Tibial nerve (tissue), 4 donors: ENCODE measurements around the gene CCDC15. TPM values are rescaled to one million over a fixed set of nuclear protein-coding genes. Genes with fewer than 3 reads are reported as not detected.
"Not testable (repeated sequence)": the region's sequence is repeated elsewhere in the genome, so short reads cannot be mapped to it uniquely, and the experiment has no call there.

Experiments used
- DNase-seq, 2 donors: peaks; one replicate each; pipeline ENCODE4 v3.0.0-alpha.2; 2019; ENCODE audit warnings: low spot score in 2 of 2
- H3K27ac ChIP-seq, 4 donors: fragments of 200-600 bp; sonication (generic) in 3 of 4; one replicate each; pipeline ENCODE4 v1.5.1; 2017 to 2019; ENCODE audit warnings: mild to moderate bottlenecking in 1 of 4
- H3K27me3 ChIP-seq, 2 donors: fragments of 200-600 bp; sonication (generic) in 1 of 2; one replicate each; pipeline versions ENCODE4 v1.5.1 to v1.6.0; 2017 to 2019
- H3K36me3 ChIP-seq, 3 donors: fragments of 200-600 bp; sonication (generic); one replicate each; pipeline ENCODE4 v1.5.1; 2018 to 2019
- H3K4me1 ChIP-seq, 4 donors: fragments of 200-600 bp; sonication (generic) in 3 of 4; one replicate each; pipeline ENCODE4 v1.5.1; 2017 to 2019
- H3K4me3 ChIP-seq, 4 donors: fragments of 200-600 bp; sonication (generic) in 3 of 4; one replicate each; pipeline ENCODE4 v1.5.1; 2017 to 2019; ENCODE audit warnings: mild to moderate bottlenecking in 1 of 4, moderate library complexity in 1 of 4
- H3K9me3 ChIP-seq, 4 donors: fragments of 200-600 bp; sonication (generic) in 3 of 4; one replicate each; pipeline ENCODE4 v1.5.1; 2017 to 2019
- EP300 ChIP-seq, 2 donors: sonication (generic); formaldehyde crosslinking; IDR thresholded peaks; one replicate each; pipeline ENCODE4 v1.6.1; 2017; ENCODE audit warnings: antibody characterized with exemption in 2 of 2, mild to moderate bottlenecking in 1 of 2
- POLR2A ChIP-seq, 2 donors: fragments of 450-650 bp; IDR thresholded peaks; one replicate each; pipeline ENCODE4 v1.6.1; 2017; ENCODE audit warnings: antibody characterized with exemption in 2 of 2, mild to moderate bottlenecking in 2 of 2, moderate library complexity in 2 of 2
- WGBS, 2 donors: methylation state at CpG; one replicate each; pipeline ENCODE4 v1.1.5; 2018; 5-methylcytosine and 5-hydroxymethylcytosine counted together
- total RNA-seq, 4 donors: library from RNA; depleted of rRNA; stranded (reverse); fragments of >200 nt; gene quantifications; one replicate each; pipeline ENCODE4 v1.1.0, GENCODE V29; 2016
- TF ChIP-seq, protein P1 (sequence below), 5 experiments: fragments of 200-600 bp in 3 of 5; fragments of 450-650 bp in 2 of 5; sonication (generic) in 3 of 5; IDR thresholded peaks; one replicate each; pipeline ENCODE4 v1.5.1; 2016 to 2019; ENCODE audit warnings: antibody characterized with exemption in 5 of 5, mild to moderate bottlenecking in 3 of 5, moderate library complexity in 2 of 5

CCDC15 gene
- total RNA-seq, 4 donors from 2014 or later = 0.98 to 4.2 (median 2.6) TPM

DNA sequence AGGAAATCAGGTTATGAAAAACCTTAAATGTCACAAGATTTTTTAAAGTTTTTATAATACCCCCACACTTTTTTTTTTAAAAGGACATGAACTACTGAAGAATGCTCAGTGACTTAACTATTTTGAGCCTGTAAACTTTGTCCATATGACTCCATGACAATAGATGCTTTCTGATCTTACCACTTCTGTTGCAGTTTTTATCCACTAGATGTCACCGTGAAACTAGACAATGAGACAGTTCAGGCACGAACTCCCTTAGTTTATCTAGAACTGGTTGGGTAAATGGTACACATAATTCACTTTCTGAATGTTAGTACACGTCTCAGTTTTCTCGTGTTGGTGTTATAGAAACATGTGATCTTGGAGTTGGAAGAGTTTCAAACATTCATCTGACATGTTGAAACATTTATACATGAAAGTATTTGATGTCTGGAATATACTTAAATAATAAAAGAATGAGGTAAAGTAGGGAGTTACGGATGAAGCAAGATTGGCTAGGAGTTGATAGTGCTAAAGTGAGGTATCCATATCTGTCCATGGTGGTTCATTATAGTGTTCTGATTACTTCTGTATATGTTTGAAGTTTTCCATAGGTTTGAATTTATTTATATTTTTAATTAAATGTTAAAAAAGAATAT is 8.1 kb downstream of the CCDC15 start:
- Histone ChIP-seq H3K36me3 (no peaks in the 10 kb centered on the region), H3K9me3 (no peaks in the 10 kb centered on the region), H3K4me3 (no peak overlapping the region), H3K27me3 (no peaks in the 10 kb centered on the region), H3K27ac (no peak overlapping the region), H3K4me1 (no peaks in the 10 kb centered on the region)
- TF ChIP-seq POLR2A (IDR thresholded peaks at IDR 0.05) (no peak), EP300 (IDR thresholded peaks at IDR 0.05) (no peak)
- TF ChIP-seq, protein P1, sequence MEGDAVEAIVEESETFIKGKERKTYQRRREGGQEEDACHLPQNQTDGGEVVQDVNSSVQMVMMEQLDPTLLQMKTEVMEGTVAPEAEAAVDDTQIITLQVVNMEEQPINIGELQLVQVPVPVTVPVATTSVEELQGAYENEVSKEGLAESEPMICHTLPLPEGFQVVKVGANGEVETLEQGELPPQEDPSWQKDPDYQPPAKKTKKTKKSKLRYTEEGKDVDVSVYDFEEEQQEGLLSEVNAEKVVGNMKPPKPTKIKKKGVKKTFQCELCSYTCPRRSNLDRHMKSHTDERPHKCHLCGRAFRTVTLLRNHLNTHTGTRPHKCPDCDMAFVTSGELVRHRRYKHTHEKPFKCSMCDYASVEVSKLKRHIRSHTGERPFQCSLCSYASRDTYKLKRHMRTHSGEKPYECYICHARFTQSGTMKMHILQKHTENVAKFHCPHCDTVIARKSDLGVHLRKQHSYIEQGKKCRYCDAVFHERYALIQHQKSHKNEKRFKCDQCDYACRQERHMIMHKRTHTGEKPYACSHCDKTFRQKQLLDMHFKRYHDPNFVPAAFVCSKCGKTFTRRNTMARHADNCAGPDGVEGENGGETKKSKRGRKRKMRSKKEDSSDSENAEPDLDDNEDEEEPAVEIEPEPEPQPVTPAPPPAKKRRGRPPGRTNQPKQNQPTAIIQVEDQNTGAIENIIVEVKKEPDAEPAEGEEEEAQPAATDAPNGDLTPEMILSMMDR (IDR thresholded peaks at IDR 0.05) = peak; percentile 45 to 76 (median 61)
- DNase-seq = peak in 1 of 2 donors; percentile 55
- 18 to 21% methylated on average over 5 of the region's 5 CpGs for WGBS, 2 donors

DNA sequence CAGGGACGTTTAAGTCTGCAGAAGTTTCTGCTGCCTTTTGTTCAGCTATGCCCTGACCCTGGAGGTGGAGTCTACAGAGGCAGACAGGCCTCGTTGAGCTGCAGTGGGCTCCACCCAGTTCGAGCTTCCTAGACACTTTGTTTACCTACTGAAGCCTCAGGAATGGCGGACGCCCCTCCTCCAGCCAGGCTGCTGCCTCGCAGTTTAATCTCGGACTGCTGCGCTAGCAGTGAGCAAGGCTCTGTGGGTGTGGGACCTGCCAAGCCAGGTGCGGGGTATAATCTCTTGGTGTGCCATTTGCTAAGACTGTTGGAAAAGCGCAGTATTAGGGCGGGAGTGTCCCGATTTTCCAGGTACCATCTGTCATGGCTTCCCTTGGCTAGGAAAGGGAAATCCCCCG is 14.2 kb downstream of the CCDC15 start:
- DNase-seq, H3K4me1 ChIP-seq, H3K27ac ChIP-seq, H3K27me3 ChIP-seq, H3K9me3 ChIP-seq, H3K36me3 ChIP-seq, H3K4me3 ChIP-seq: not testable (repeated sequence)
- 83 to 92% methylated on average over 13 of the region's 13 CpGs for WGBS, 2 donors

DNA sequence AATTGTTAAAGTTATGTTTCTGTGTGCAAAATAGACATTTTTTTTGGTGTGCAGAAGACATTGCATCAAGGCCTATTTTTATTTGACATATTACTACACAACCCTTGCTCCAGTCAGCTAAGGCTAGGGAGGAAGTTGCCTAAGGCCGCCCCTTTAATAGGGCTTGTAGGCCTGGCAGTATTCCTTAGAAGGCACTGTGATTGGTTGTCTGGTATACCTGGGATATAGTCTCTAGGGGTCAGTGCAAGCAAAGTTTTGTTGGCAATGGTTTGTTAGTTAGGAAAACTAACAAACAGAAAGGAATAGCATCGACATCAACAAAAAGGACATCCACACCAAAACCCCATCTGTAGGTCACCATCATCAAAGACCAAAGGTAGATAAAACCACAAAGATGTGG is 16.9 kb downstream of the CCDC15 start:
- Histone ChIP-seq H3K4me1 (no peaks in the 10 kb centered on the region), H3K4me3 (no peak overlapping the region), H3K27me3 (no peaks in the 10 kb centered on the region), H3K36me3 (no peaks in the 10 kb centered on the region), H3K9me3 (no peaks in the 10 kb centered on the region), H3K27ac (no peak overlapping the region)
- DNase-seq = no peak
- TF ChIP-seq EP300 (IDR thresholded peaks at IDR 0.05) (no peak), POLR2A (IDR thresholded peaks at IDR 0.05) (no peak)
- TF ChIP-seq, protein P1 (IDR thresholded peaks at IDR 0.05) = no peak
- 78 to 93% methylated on average over 2 of the region's 2 CpGs for WGBS, 2 donors

DNA sequence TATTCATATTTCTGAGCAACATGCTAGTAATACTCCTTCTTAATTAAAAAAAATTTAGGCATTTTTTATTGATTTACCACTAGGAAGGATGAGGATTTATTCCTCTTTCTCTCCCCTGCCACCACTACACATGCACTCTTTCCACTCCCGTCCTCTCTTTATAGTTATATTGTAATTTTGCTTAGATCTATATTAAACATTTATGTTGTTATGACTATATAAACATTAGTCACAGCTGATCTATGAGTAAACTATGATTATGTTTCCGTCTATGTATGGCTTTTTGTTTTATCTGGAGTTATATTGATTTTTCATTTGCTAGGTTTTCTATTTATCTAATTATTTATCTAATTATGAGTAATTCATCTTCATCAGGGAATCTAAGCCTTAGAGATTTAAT is 17.8 kb downstream of the CCDC15 start:
- no peak overlapping the region for H3K4me3 ChIP-seq
- no peak overlapping the region for H3K27ac ChIP-seq
- H3K4me1 ChIP-seq = no peaks in the 10 kb centered on the region
- DNase-seq = no peak
- TF ChIP-seq, protein P1 (IDR thresholded peaks at IDR 0.05) = no peak
- TF ChIP-seq EP300 (IDR thresholded peaks at IDR 0.05) (no peak), POLR2A (IDR thresholded peaks at IDR 0.05) (no peak)
- WGBS, 2 donors = 86 to 90% methylated on average over 2 of the region's 2 CpGs
- H3K27me3 ChIP-seq = no peaks in the 10 kb centered on the region
- no peaks in the 10 kb centered on the region for H3K36me3 ChIP-seq
- H3K9me3 ChIP-seq = no peaks in the 10 kb centered on the region

DNA sequence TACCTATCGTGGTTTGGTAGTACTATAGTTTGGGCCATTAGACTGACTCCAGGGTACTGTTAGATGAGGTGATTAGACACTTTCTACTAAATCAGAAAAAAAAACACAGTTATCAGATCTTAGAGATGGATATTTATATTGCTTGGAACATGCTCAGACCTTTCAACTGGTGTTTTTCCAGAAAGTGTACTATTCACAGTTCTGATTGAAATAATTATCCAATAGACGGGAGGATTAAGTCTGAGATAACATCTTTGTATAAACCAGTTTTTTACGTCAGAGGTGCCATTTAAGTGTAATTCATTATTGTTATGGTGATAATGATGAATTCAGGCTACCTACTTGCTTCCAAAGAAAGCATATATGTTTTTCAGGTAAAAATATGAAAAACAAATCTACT is 22.5 kb downstream of the CCDC15 start:
- H3K27me3 ChIP-seq = no peaks in the 10 kb centered on the region
- H3K36me3 ChIP-seq = peaks cover 0 to 16% (median 0%) of the 10 kb centered on the region in 3 donors
- no peak overlapping the region for H3K4me3 ChIP-seq
- DNase-seq = no peak
- no peaks in the 10 kb centered on the region for H3K4me1 ChIP-seq
- H3K27ac ChIP-seq = no peak overlapping the region
- TF ChIP-seq, protein P1 (IDR thresholded peaks at IDR 0.05) = no peak
- TF ChIP-seq EP300 (IDR thresholded peaks at IDR 0.05) = no peak
- no peak for TF ChIP-seq POLR2A (IDR thresholded peaks at IDR 0.05)
- peaks cover 0 to 16% (median 0%) of the 10 kb centered on the region in 4 donors for H3K9me3 ChIP-seq
- 90 to 91% methylated on average over 3 of the region's 3 CpGs for WGBS, 2 donors
